H9 (cell line): ENCODE results near the gene LRRC7. TPM values are rescaled to one million over a fixed set of nuclear protein-coding genes. Genes with fewer than 3 reads are reported as not detected.

ENCODE experiments used
- DNase-seq: peaks from one replicate; pipeline ENCODE4 v3.0.0-alpha.2; 2017
- H2AFZ ChIP-seq: one replicate; pipeline ENCODE4 v1.6.1; 2013; ENCODE audit warnings: mild to moderate bottlenecking, low read length, control low read depth, moderate library complexity
- H2AK5ac ChIP-seq: 2 replicates; pipeline ENCODE4 v1.6.1; 2013; ENCODE audit warnings: low read length, control low read depth, mixed read lengths; ENCODE audit not compliant: insufficient read length
- H2BK120ac ChIP-seq: one replicate; pipeline ENCODE4 v1.6.1; 2013; ENCODE audit warnings: low read depth, mild to moderate bottlenecking, low read length, control low read depth, inconsistent platforms; ENCODE audit not compliant: poor library complexity, severe bottlenecking
- H2BK12ac ChIP-seq: 2 replicates; pipeline ENCODE4 v1.6.1; 2013; ENCODE audit warnings: low read length, control low read depth, mixed read lengths, low read depth; ENCODE audit not compliant: insufficient read length
- H2BK15ac ChIP-seq: 2 replicates; pipeline ENCODE4 v1.6.1; 2013; ENCODE audit warnings: low read depth, low read length, control low read depth
- H2BK20ac ChIP-seq: one replicate; pipeline ENCODE4 v1.6.1; 2013; ENCODE audit warnings: low read depth, mild to moderate bottlenecking, low read length, control low read depth, inconsistent platforms; ENCODE audit not compliant: poor library complexity, severe bottlenecking
- H2BK5ac ChIP-seq: 2 replicates; pipeline ENCODE4 v1.6.1; 2013; ENCODE audit warnings: low read length, control low read depth, mixed read lengths; ENCODE audit not compliant: insufficient read length
- H3K14ac ChIP-seq: 2 replicates; pipeline ENCODE4 v1.6.1; 2013; ENCODE audit warnings: low read length, control low read depth; ENCODE audit not compliant: insufficient read depth
- H3K18ac ChIP-seq: 2 replicates; pipeline ENCODE4 v1.6.1; 2013; ENCODE audit warnings: low read depth, mild to moderate bottlenecking, mixed read lengths, low read length, control low read depth; ENCODE audit not compliant: insufficient read length
- H3K23ac ChIP-seq: 2 replicates; pipeline ENCODE4 v1.6.1; 2013; ENCODE audit warnings: low read length, control low read depth, mixed read lengths, low read depth; ENCODE audit not compliant: insufficient read length
- H3K23me2 ChIP-seq: 2 replicates; pipeline ENCODE4 v1.6.1; 2013; ENCODE audit warnings: low read depth, mild to moderate bottlenecking, mixed read lengths, low read length, control low read depth; ENCODE audit not compliant: insufficient read length, poor library complexity, severe bottlenecking
- H3K27ac ChIP-seq: 2 replicates; pipeline ENCODE4 v1.5.1; 2013; ENCODE audit warnings: low read length, control low read depth, mixed read lengths, low read depth; ENCODE audit not compliant: insufficient read length
- H3K27me3 ChIP-seq: 2 replicates; pipeline ENCODE4 v1.6.1; 2013; ENCODE audit warnings: low read length, control low read depth, inconsistent platforms; ENCODE audit not compliant: insufficient read depth
- H3K4ac ChIP-seq: 2 replicates; pipeline ENCODE4 v1.6.1; 2013; ENCODE audit warnings: low read depth, mild to moderate bottlenecking, control low read depth, inconsistent platforms, low read length, moderate library complexity
- H3K4me1 ChIP-seq: 2 replicates; pipeline ENCODE4 v1.6.1; 2013; ENCODE audit warnings: low read length, control low read depth, inconsistent platforms; ENCODE audit not compliant: insufficient read depth
- H3K4me2 ChIP-seq: 2 replicates; pipeline ENCODE4 v1.6.1; 2013; ENCODE audit warnings: low read length, control low read depth, mixed read lengths; ENCODE audit not compliant: insufficient read length, insufficient read depth
- H3K56ac ChIP-seq: 2 replicates; pipeline ENCODE4 v1.6.1; 2013; ENCODE audit warnings: low read depth, mild to moderate bottlenecking, mixed read lengths, low read length, control low read depth; ENCODE audit not compliant: insufficient read length
- H3K79me1 ChIP-seq: 2 replicates; pipeline ENCODE4 v1.6.1; 2013; ENCODE audit warnings: low read depth, mild to moderate bottlenecking, moderate library complexity, low read length, control low read depth, inconsistent platforms; ENCODE audit not compliant: insufficient read depth, poor library complexity, severe bottlenecking
- H3K79me2 ChIP-seq: 2 replicates; pipeline ENCODE4 v1.6.1; 2013; ENCODE audit warnings: low read length, control low read depth, inconsistent platforms; ENCODE audit not compliant: insufficient read depth
- H3K9ac ChIP-seq: 2 replicates; pipeline ENCODE4 v1.6.1; 2013; ENCODE audit warnings: low read length, control low read depth, mixed read lengths; ENCODE audit not compliant: insufficient read length; ENCODE audit errors: extremely low read depth
- H3K9me3 ChIP-seq: one replicate; pipeline ENCODE4 v1.6.1; 2013; ENCODE audit warnings: low read depth, low read length, inconsistent platforms; ENCODE audit not compliant: control insufficient read depth
- H3T11ph ChIP-seq: one replicate; pipeline ENCODE4 v1.6.1; 2013; ENCODE audit warnings: mild to moderate bottlenecking, low read length, control low read depth, inconsistent platforms
- H4K20me1 ChIP-seq: one replicate; pipeline ENCODE4 v1.6.1; 2013; ENCODE audit not compliant: control insufficient read depth, insufficient read length, insufficient read depth
- H4K5ac ChIP-seq: 2 replicates; pipeline ENCODE4 v1.6.1; 2013; ENCODE audit warnings: low read depth, mild to moderate bottlenecking, mixed read lengths, low read length, control low read depth; ENCODE audit not compliant: insufficient read length
- H4K8ac ChIP-seq: replicated peaks from 2 replicates; pipeline ENCODE4 v1.6.1; 2013; ENCODE audit warnings: low read length, control low read depth, mixed read lengths, low read depth; ENCODE audit not compliant: insufficient read length
- H4K91ac ChIP-seq: 2 replicates; pipeline ENCODE4 v1.6.1; 2013; ENCODE audit warnings: low read depth, mild to moderate bottlenecking, moderate library complexity, mixed read lengths, low read length, control low read depth; ENCODE audit not compliant: insufficient read length
- H3K27ac Mint-ChIP-seq, 3 experiments: 2 replicates in 2 of 3; 3 replicates in 1 of 3; pipeline ENCODE4 v1.8.0; 2020 to 2021; ENCODE audit warnings: mixed read lengths in 3 of 3, mild to moderate bottlenecking in 1 of 3, moderate library complexity in 1 of 3
- H3K27me3 Mint-ChIP-seq: 2 replicates; pipeline ENCODE4 v1.8.0; 2021; ENCODE audit warnings: low read depth, mild to moderate bottlenecking, moderate library complexity, mixed read lengths
- H3K36me3 Mint-ChIP-seq, 3 experiments: 2 replicates in 2 of 3; 3 replicates in 1 of 3; pipeline ENCODE4 v1.8.0; 2020 to 2021; ENCODE audit warnings: low read depth in 3 of 3, mixed read lengths in 3 of 3; ENCODE audit not compliant: insufficient read depth in 1 of 3
- H3K4me1 Mint-ChIP-seq, 2 experiments: 2 replicates each; pipeline ENCODE4 v1.8.0; 2020; ENCODE audit warnings: mixed read lengths in 2 of 2
- H3K4me3 Mint-ChIP-seq, 2 experiments: 2 replicates in 1 of 2; 3 replicates in 1 of 2; pipeline ENCODE4 v1.8.0; 2020 to 2021; ENCODE audit warnings: mild to moderate bottlenecking in 2 of 2, mixed read lengths in 2 of 2, moderate library complexity in 1 of 2
- H3K9me3 Mint-ChIP-seq, 2 experiments: 2 replicates in 1 of 2; 3 replicates in 1 of 2; pipeline ENCODE4 v1.8.0; 2020; ENCODE audit warnings: mild to moderate bottlenecking in 2 of 2, mixed read lengths in 2 of 2, moderate library complexity in 1 of 2
- total RNA-seq: library from RNA; stranded (reverse); gene quantifications from 2 replicates; pipeline ENCODE4 v1.2.1, GENCODE V29; 2021
- TF ChIP-seq, protein P1 (sequence below): fragments of 200-600 bp; sonication (generic); conservative IDR thresholded peaks from 3 replicates; pipeline ENCODE4 v1.8.0; 2021; ENCODE audit warnings: antibody characterized with exemption, mild to moderate bottlenecking

The LRRC7 gene
- total RNA-seq, 1 experiment from 2014 or later: not detected

DNA sequence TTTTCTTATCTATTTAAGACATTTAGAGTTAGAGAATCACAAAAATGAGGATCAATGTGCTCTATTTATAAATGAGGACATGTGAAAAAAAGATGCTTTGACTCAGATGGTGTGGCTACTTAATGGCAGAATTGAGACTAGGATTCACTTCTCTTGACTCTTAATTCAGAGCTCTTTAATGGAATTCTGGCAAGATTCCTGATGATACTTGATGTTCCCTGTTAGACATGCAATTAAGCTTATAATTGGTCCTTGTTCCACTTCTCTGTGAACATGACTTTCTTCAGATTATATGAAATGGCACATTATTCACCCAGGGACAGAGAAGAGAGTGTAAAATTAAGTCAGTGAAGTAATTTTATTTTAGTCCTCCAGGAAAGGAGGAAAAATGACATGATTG is 165.3 kb downstream of the LRRC7 start:
- Histone ChIP-seq H2AFZ (no peak overlapping the region), H3K79me2 (no peaks in the 10 kb centered on the region), H3K23ac (no peak overlapping the region), H3K14ac (no peak overlapping the region), H2AK5ac (no peak overlapping the region), H2BK120ac (no peak overlapping the region), H3K18ac (no peak overlapping the region), H3K4ac (no peak overlapping the region), H3K4me2 (no peak overlapping the region), H2BK12ac (no peak overlapping the region), H3K79me1 (no peaks in the 10 kb centered on the region), H3K56ac (no peak overlapping the region), H4K91ac (no peak overlapping the region), H3K4me1 (no peaks in the 10 kb centered on the region), H2BK15ac (no peak overlapping the region), H3K27me3 (no peaks in the 10 kb centered on the region), H2BK5ac (no peak overlapping the region), H3T11ph (no peak overlapping the region), H4K8ac (no peak overlapping the region), H2BK20ac (no peak overlapping the region), H3K23me2 (no peaks in the 10 kb centered on the region), H4K20me1 (no peaks in the 10 kb centered on the region), H3K9me3 (no peaks in the 10 kb centered on the region), H3K9ac (no peak overlapping the region), H4K5ac (no peak overlapping the region), H3K27ac (no peak overlapping the region)
- TF ChIP-seq, protein P1, sequence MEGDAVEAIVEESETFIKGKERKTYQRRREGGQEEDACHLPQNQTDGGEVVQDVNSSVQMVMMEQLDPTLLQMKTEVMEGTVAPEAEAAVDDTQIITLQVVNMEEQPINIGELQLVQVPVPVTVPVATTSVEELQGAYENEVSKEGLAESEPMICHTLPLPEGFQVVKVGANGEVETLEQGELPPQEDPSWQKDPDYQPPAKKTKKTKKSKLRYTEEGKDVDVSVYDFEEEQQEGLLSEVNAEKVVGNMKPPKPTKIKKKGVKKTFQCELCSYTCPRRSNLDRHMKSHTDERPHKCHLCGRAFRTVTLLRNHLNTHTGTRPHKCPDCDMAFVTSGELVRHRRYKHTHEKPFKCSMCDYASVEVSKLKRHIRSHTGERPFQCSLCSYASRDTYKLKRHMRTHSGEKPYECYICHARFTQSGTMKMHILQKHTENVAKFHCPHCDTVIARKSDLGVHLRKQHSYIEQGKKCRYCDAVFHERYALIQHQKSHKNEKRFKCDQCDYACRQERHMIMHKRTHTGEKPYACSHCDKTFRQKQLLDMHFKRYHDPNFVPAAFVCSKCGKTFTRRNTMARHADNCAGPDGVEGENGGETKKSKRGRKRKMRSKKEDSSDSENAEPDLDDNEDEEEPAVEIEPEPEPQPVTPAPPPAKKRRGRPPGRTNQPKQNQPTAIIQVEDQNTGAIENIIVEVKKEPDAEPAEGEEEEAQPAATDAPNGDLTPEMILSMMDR: no peak
- peaks cover 5 to 26% (median 11%) of the 10 kb centered on the region in 3 experiments for H3K36me3 Mint-ChIP-seq
- peaks cover 23 to 27% of the 10 kb centered on the region in 2 experiments for H3K9me3 Mint-ChIP-seq
- DNase-seq: no peak
- no peak overlapping the region for H3K27ac Mint-ChIP-seq
- no peaks in the 10 kb centered on the region; the same call in 1 of the 2 replicates for H3K27me3 Mint-ChIP-seq
- peaks cover 4 to 5% of the 10 kb centered on the region in 2 experiments for H3K4me1 Mint-ChIP-seq
- no peak overlapping the region for H3K4me3 Mint-ChIP-seq
